ENCODE measurements around the gene FREY1.
"Not testable (repeated sequence)": the region's sequence is repeated elsewhere in the genome, so short reads cannot be mapped to it uniquely, and the experiment has no call there.

Gene FREY1

GRCh38 chr11:45913942-45914635 is 7.0 kb upstream of the FREY1 start:
- Histone ChIP-seq H3K4me3 (ENCODE audit: insufficient read depth, low read depth, low read length) (no peak overlapping the region), H3K36me3 (ENCODE audit: control insufficient read depth, insufficient read depth, low read length) (peaks cover 28% of the 10 kb centered on the region), H3K4me1 (ENCODE audit: control insufficient read depth, insufficient read depth, low read length) (peaks cover 3% of the 10 kb centered on the region), H3K27me3 (ENCODE audit: control insufficient read depth, insufficient read depth, low read length, poor library complexity, severe bottlenecking) (no peaks in the 10 kb centered on the region), H3K9me3 (ENCODE audit: control insufficient read depth, low read length) (no peaks in the 10 kb centered on the region), H3K27ac (ENCODE audit: insufficient read depth, low read depth, low read length, poor library complexity, severe bottlenecking) (no peak overlapping the region)
- WGBS, 2 experiments: 90 to 91% methylated on average over 22 of the region's 22 CpGs

GRCh38 chr11:45913514-45913913 is 6.4 kb upstream of the FREY1 start:
- Histone ChIP-seq H3K9me3 (ENCODE audit: control insufficient read depth, low read length) (no peaks in the 10 kb centered on the region), H3K4me3 (ENCODE audit: insufficient read depth, low read depth, low read length) (no peak overlapping the region), H3K4me1 (ENCODE audit: control insufficient read depth, insufficient read depth, low read length) (peaks cover 3% of the 10 kb centered on the region), H3K36me3 (ENCODE audit: control insufficient read depth, insufficient read depth, low read length) (peaks cover 28% of the 10 kb centered on the region), H3K27ac (ENCODE audit: insufficient read depth, low read depth, low read length, poor library complexity, severe bottlenecking) (no peak overlapping the region), H3K27me3 (ENCODE audit: control insufficient read depth, insufficient read depth, low read length, poor library complexity, severe bottlenecking) (no peaks in the 10 kb centered on the region)
- 96% methylated on average over 19 of the region's 19 CpGs for WGBS, 2 experiments

- Histone ChIP-seq H3K36me3 (ENCODE audit: control insufficient read depth, insufficient read depth, low read length) (peaks cover 28% of the 10 kb centered on the region), H3K4me3 (ENCODE audit: insufficient read depth, low read depth, low read length) (no peak overlapping the region), H3K27ac (ENCODE audit: insufficient read depth, low read depth, low read length, poor library complexity, severe bottlenecking) (no peak overlapping the region), H3K27me3 (ENCODE audit: control insufficient read depth, insufficient read depth, low read length, poor library complexity, severe bottlenecking) (no peaks in the 10 kb centered on the region), H3K4me1 (ENCODE audit: control insufficient read depth, insufficient read depth, low read length) (no peaks in the 10 kb centered on the region), H3K9me3 (ENCODE audit: control insufficient read depth, low read length) (no peaks in the 10 kb centered on the region)
- WGBS, 2 experiments: 96% methylated on average over 9 of the region's 9 CpGs
These were observed 3.6 kb upstream of the FREY1 start for GRCh38 chr11:45910623-45911022.

- Histone ChIP-seq H3K4me3 (ENCODE audit: insufficient read depth, low read depth, low read length) (no peak overlapping the region), H3K4me1 (ENCODE audit: control insufficient read depth, insufficient read depth, low read length) (no peaks in the 10 kb centered on the region), H3K9me3 (ENCODE audit: control insufficient read depth, low read length) (no peaks in the 10 kb centered on the region), H3K36me3 (ENCODE audit: control insufficient read depth, insufficient read depth, low read length) (peaks cover 28% of the 10 kb centered on the region), H3K27me3 (ENCODE audit: control insufficient read depth, insufficient read depth, low read length, poor library complexity, severe bottlenecking) (no peaks in the 10 kb centered on the region), H3K27ac (ENCODE audit: insufficient read depth, low read depth, low read length, poor library complexity, severe bottlenecking) (no peak overlapping the region)
- 94 to 95% methylated on average over 32 of the region's 32 CpGs for WGBS, 2 experiments
These were observed 2.8 kb upstream of the FREY1 start for GRCh38 chr11:45909594-45910475.

GRCh38 chr11:45907911-45908370 is 870 bp upstream of the FREY1 start:
- Histone ChIP-seq H3K9me3 (ENCODE audit: control insufficient read depth, low read length) (no peaks in the 10 kb centered on the region), H3K27ac (ENCODE audit: insufficient read depth, low read depth, low read length, poor library complexity, severe bottlenecking) (no peak overlapping the region), H3K4me1 (ENCODE audit: control insufficient read depth, insufficient read depth, low read length) (no peaks in the 10 kb centered on the region), H3K36me3 (ENCODE audit: control insufficient read depth, insufficient read depth, low read length) (peaks cover 18% of the 10 kb centered on the region), H3K4me3 (ENCODE audit: insufficient read depth, low read depth, low read length) (no peak overlapping the region), H3K27me3 (ENCODE audit: control insufficient read depth, insufficient read depth, low read length, poor library complexity, severe bottlenecking) (no peaks in the 10 kb centered on the region)
- WGBS, 2 experiments: 90 to 93% methylated on average over 8 of the region's 8 CpGs

- Histone ChIP-seq H3K36me3 (ENCODE audit: control insufficient read depth, insufficient read depth, low read length) (peaks cover 14% of the 10 kb centered on the region), H3K4me1 (ENCODE audit: control insufficient read depth, insufficient read depth, low read length) (peaks cover 4% of the 10 kb centered on the region), H3K9me3 (ENCODE audit: control insufficient read depth, low read length) (no peaks in the 10 kb centered on the region), H3K4me3 (ENCODE audit: insufficient read depth, low read depth, low read length) (no peak overlapping the region), H3K27ac (ENCODE audit: insufficient read depth, low read depth, low read length, poor library complexity, severe bottlenecking) (no peak overlapping the region), H3K27me3 (ENCODE audit: control insufficient read depth, insufficient read depth, low read length, poor library complexity, severe bottlenecking) (peaks cover 2% of the 10 kb centered on the region)
- 90 to 92% methylated on average over 19 of the region's 19 CpGs for WGBS, 2 experiments
These were observed 882 bp downstream of the FREY1 start for GRCh38 chr11:45906096-45906682.

GRCh38 chr11:45905576-45905975 is 1.5 kb downstream of the FREY1 start:
- not testable (repeated sequence) for H3K4me1 ChIP-seq (ENCODE audit: control insufficient read depth, insufficient read depth, low read length); H3K36me3 ChIP-seq (ENCODE audit: control insufficient read depth, insufficient read depth, low read length); H3K4me3 ChIP-seq (ENCODE audit: insufficient read depth, low read depth, low read length); H3K27me3 ChIP-seq (ENCODE audit: control insufficient read depth, insufficient read depth, low read length, poor library complexity, severe bottlenecking); H3K27ac ChIP-seq (ENCODE audit: insufficient read depth, low read depth, low read length, poor library complexity, severe bottlenecking); H3K9me3 ChIP-seq (ENCODE audit: control insufficient read depth, low read length)
- WGBS, 2 experiments: 95 to 96% methylated on average over 6 of the region's 6 CpGs

- peaks cover 8% of the 10 kb centered on the region for H3K4me1 ChIP-seq (ENCODE audit: control insufficient read depth, insufficient read depth, low read length)
- 95% methylated on average over 19 of the region's 19 CpGs for WGBS, 2 experiments
- no peaks in the 10 kb centered on the region for H3K9me3 ChIP-seq (ENCODE audit: control insufficient read depth, low read length)
- H3K27me3 ChIP-seq (ENCODE audit: control insufficient read depth, insufficient read depth, low read length, poor library complexity, severe bottlenecking): peaks cover 11% of the 10 kb centered on the region
- no peak overlapping the region for H3K4me3 ChIP-seq (ENCODE audit: insufficient read depth, low read depth, low read length)
- H3K36me3 ChIP-seq (ENCODE audit: control insufficient read depth, insufficient read depth, low read length): peaks cover 7% of the 10 kb centered on the region
- no peak overlapping the region for H3K27ac ChIP-seq (ENCODE audit: insufficient read depth, low read depth, low read length, poor library complexity, severe bottlenecking)
These were observed 2.0 kb downstream of the FREY1 start for GRCh38 chr11:45905095-45905494.

GRCh38 chr11:45904309-45904915 is 2.7 kb downstream of the FREY1 start:
- H3K9me3 ChIP-seq (ENCODE audit: control insufficient read depth, low read length): no peaks in the 10 kb centered on the region
- no peak overlapping the region for H3K27ac ChIP-seq (ENCODE audit: insufficient read depth, low read depth, low read length, poor library complexity, severe bottlenecking)
- H3K4me1 ChIP-seq (ENCODE audit: control insufficient read depth, insufficient read depth, low read length): peaks cover 8% of the 10 kb centered on the region
- H3K27me3 ChIP-seq (ENCODE audit: control insufficient read depth, insufficient read depth, low read length, poor library complexity, severe bottlenecking): peaks cover 11% of the 10 kb centered on the region
- no peak overlapping the region for H3K4me3 ChIP-seq (ENCODE audit: insufficient read depth, low read depth, low read length)
- H3K36me3 ChIP-seq (ENCODE audit: control insufficient read depth, insufficient read depth, low read length): peaks cover 1% of the 10 kb centered on the region
- WGBS, 2 experiments: 93 to 94% methylated on average over 15 of the region's 15 CpGs

All from ectodermal cell (in vitro differentiated cells).